Activated CD4-positive, alpha-beta T cell treated with anti-CD3 and anti-CD28 coated beads for 4 hours (primary cell): ENCODE measurements around the gene TSSC4.

ENCODE experiments used
- DNase-seq, 2 donors: peaks; one replicate each; pipeline ENCODE4 v3.0.0-alpha.2; 2020

TSSC4 gene

DNA sequence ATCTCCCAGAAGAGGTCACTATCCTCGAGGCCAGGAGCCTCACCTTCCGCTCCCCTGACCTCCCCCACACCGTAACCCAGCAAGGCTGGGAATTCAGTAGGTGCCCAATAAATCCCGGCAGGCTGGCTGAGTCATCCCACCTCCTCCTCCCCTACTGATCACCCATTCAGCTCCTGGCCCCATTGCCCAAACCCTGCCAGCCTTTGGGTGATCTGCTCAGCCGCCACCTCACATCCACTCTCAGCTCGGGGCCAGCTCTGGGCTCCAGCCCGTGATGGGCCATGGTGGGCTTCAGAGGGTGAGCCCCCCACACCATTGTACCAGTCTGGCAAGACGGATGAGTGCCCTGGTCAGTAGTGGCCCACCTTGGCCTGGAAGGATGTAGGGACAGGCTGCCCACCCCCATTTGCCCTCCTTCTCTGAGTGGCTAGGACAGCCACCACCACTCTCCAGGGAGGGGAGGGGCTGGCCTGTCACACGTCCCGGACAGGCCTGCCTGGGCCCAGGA lies 35.5 kb downstream of the TSSC4 start:
- DNase-seq, result no peak

DNA sequence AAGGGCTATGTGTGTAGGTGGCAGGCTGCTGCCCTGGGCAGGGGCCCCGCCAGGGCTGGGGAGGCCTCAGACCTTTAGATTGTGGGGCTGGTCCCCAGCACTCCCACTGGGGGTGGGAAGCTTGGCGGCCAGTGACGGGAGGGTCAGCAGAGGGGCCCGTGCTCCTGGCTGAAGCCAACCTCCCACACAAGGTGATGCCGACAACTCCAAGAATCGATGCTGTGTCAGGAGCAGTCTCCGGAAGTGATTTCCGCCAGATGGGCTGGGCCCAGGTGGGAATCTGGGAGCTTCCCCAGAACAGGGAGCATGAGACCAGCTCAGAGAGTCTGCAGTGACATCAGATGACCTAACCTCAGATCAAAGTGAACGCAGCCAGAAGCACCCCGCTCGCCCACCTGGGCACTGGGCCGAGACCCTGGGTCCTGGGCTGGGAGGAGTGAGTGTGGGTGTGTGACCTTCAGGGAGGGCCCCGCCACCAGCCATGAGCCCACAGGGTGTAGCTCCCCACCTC lies 36.0 kb downstream of the TSSC4 start:
- no peak for DNase-seq

DNA sequence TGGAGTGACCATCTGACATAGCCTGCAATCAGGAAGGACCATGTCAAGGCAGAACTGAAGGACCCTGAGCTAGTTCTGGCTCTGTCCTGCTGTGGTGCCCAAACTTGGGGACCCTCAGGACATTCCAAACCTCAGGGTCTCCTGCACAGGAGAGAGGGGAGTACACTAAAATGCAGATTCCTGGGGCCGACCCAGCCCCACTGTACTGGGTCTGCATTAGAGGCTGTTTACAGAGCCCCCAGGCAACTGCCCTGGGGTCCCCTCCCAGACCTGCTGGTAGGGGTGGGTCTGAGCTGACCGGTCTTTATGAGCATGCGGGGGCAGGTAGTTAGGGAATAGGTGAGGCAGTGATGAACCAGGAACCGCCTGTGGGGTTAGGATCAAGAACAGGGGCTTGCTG lies 37.0 kb downstream of the TSSC4 start:
- DNase-seq, result no peak

DNA sequence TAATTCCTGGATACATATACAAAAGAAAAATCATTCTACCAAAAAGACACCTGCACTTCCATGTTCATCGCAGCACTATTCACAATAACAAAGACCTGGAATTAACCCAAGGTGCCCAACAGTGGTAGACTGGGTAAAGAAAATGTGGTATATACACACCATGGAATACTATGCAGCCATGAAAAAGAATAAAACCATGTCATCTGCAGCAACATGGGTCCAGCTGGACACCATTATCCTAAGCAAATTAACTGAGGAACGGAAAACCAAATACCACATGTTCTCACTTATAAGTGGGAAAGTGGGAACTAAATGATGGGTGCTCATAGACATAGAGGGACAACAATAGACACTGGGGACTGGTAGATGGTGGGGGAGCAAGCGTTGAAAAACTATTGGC lies 39.3 kb downstream of the TSSC4 start:
- no peak for DNase-seq

DNA sequence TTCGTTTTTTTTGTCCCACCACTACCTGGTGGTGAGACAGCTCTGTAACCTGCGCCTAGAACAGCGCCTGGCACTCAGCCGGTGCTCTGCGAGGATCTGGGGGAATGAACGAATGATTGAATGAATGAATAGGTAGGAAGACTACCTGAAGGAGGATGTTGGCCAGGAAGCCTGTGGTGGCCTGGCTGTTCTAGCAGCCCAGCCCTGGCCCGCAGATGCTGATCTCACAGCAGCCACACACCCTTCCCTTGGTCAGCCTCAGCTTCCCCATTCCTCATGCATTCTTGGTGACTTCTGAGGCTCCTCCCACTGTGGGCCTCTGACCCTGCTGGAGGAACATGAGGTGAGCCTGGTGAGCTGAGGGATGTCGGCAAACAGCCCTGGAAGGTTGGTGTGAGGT lies 40.1 kb downstream of the TSSC4 start:
- no peak for DNase-seq

DNA sequence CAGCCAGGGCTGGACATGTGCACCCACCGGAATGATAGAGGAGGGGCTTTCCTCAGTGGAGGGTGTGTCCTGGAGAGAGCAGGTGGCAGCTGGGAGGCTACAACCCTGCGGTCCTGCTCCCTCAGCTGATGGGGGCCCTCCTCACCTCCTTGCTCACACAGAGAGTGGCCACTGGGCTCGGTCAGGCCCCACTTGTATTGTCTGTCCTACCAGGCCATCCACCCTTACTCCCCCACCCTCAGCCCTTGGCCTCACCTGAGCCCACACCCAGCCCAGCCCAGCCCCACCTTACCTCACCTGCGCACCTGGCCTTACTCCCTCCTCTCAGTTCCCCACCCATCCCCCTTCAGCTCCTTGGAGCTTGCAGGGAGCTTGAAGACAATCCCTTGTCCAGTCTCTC lies 40.6 kb downstream of the TSSC4 start:
- DNase-seq, result no peak

DNA sequence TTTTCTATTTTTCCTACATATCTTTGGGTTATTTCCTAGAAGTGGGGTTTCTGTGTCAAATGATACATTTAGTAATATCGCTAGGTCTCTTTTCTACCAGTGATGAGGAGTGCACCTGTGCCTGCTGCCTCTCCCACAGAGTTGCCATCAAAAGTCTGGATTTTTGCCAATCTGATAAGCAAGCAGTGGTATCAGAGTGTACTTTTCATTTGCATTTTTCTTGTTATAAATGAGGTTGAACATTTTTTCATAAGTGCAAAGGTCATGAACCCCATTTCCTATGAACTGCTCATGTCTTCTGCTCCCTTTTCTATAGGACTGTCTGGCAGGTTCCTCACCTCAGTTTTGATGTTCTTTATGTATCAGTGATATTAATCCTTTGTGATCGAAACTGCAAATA lies 42.0 kb downstream of the TSSC4 start:
- no peak for DNase-seq

DNA sequence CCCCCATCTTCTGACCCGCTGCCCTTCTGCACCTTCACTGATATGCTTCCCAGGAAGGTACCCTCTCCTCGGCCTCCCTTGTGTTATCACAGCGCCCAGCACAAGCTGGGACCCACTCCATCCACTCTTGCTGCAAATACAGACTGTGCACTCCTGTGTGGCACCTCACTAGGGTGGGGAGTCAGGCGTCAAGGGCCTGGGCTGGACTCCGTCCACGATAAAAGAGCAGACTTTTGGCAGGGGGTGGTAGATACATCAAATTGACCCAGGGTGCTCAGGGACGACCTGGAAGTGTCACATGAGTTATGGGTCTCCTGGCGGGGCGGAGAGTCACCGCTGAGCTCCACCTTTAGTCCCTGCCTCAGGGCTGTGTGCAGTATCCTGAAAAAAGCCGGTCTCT lies 42.9 kb downstream of the TSSC4 start:
- no peak for DNase-seq

DNA sequence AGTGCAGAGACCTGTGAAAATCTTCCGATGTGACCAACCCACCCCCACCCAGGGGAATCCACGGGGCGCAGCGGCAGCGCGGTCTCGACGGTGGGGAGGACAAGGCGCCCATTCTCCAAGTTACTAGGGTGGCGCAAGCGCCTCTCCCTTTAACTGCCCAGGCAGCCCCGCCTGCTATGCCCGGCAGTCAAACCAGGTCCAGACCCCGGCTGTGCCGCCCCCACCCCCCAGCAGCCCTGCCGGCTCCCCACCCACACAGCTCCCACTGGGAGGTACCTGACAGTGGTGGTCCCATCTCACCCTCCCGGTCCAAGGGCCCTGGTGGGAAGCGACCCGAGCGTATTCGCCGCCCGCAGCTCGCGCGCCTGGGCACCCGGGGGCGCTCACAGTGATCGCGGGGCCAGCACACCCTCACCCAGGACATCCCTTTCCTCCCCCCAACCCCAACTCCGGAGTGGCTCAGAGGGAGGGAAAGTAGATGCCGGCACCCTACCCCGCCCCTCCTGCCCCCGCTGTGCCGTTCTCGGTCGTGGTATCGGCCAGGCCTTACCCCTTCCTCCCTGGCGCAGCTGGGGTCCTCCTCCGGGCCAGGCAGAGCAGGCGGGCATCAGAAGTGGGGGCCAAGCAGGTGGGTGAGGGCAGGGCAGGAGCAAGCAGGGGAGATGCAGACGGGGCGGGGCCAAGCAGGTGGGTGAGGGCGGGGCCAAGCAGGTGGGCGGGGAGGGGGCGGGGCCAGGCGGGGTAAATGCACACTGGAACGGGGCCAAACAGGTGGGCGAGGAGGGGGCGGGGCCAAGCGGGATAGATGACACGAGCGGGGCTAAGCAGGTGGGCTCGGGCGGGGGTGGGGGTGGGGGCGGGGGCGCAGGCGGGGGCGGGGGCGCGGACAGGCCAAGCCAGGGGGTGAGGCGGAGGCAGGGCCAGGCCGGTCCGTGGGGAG lies 43.6 kb downstream of the TSSC4 start, which contains the start of gene TRPM5:
Gene TRPM5, minus strand, starts transcription at position 634 of the 940 bp plus-strand sequence. CDS start 21,478 bp downstream, outside the sequence.
- DNase-seq, result peak; percentile 82 to 83

DNA sequence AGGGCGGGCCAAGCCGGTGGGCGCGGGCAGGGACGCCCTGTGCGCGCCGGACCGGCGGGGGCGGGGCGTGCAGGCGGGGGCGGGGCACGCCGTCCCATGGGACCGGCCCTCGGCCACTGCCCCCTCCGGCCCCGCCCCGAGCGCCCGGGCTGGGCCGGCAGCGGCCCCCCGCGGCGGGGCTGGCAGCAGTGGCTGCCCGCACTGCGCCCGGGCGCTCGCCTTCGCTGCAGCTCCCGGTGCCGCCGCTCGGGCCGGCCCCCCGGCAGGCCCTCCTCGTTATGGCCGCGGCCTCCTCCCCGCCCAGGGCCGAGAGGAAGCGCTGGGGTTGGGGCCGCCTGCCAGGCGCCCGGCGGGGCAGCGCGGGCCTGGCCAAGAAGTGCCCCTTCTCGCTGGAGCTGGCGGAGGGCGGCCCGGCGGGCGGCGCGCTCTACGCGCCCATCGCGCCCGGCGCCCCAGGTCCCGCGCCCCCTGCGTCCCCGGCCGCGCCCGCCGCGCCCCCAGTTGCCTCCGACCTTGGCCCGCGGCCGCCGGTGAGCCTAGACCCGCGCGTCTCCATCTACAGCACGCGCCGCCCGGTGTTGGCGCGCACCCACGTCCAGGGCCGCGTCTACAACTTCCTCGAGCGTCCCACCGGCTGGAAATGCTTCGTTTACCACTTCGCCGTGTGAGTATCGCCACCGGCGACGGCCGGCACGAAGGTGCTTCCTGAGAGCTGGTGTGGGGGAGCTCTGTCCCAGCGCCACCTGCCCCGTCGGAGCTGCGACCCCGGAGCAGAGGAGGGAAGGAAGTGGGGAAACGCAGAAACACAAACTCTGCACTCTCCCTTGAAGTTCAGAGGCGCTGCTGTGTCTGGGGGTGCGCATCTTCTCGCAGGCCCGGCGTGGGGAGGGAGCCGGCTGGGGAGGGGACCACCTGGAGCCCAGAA lies 44.5 kb downstream of the TSSC4 start, which contains the start of gene KCNQ1:
Gene KCNQ1, plus strand, starts transcription at position 188 of the 925 bp plus-strand sequence. Its CDS starts 91 bp downstream, at position 279.
- peak; percentile 31 to 33 for DNase-seq

DNA sequence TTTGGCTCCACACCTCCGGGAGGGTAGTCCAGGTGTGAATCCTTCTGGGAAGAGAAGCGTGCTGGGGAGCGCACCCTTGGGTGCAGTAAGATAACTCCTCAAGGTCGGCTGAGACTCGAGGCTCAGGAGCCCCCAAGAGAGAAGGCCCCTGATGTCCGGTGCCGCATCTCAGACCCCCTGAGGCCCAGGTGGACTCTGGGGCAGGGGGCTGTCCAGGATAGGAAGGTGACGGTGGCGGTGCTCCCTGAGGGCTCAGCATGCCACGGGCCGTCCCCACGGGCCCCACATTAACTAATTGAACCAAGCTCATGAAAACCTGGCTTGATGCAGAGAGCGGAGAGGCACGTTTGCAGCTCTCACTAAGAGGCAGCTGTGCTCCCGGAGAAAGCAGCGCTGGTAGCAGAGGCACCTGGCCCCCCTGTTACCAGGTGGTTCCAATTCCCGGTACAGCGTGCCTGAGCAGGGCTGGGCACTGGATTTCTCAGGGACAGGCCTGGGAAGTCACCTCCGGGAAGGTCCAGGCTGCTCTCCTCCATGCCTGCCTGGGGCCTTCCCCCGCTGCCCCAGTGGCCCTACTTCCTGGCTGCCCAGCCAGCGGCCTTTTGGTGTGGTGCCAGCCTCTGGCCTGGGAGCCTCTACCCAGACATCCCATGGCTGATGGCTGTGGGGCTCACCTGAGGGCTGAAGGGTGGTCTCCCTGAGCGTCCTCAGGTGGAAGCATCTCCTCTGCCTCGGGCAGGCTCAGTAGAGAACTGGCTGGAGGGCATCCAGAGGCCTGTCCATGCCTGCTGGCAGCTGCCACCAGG lies 45.4 kb downstream of the TSSC4 start:
- no peak for DNase-seq

DNA sequence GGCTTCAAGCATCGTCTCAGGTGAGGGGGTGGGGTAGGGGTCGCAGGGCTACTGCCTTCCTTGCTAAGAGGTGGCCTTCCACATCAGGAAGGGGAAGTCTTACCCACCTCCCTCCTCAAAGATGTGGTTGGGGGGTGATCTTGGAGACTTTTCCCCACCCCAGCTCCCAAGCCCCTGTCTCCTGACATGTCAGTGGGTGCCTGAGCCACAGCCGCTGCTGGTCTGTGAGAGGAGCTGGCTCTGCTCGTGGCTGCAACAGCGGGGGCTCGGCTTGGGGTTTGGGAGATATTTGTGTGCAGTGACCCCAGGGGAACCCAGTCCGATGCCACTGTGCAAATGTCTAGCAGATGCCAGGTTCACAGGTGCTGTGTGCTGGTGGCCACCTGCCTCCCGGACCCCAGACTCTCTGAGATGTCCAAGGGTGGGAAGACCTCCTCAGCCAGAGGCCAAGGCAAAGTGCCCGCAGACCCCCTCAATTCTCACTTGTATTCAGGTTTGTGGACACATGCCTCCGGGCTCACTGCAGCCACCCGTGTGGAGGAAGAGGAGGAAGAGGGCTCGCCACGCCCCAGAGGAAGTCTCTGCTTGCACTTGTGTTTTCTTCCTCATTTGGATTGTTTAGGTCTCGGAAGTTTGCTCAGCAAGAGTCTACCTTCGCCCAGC lies 46.2 kb downstream of the TSSC4 start:
- DNase-seq, result no peak

DNA sequence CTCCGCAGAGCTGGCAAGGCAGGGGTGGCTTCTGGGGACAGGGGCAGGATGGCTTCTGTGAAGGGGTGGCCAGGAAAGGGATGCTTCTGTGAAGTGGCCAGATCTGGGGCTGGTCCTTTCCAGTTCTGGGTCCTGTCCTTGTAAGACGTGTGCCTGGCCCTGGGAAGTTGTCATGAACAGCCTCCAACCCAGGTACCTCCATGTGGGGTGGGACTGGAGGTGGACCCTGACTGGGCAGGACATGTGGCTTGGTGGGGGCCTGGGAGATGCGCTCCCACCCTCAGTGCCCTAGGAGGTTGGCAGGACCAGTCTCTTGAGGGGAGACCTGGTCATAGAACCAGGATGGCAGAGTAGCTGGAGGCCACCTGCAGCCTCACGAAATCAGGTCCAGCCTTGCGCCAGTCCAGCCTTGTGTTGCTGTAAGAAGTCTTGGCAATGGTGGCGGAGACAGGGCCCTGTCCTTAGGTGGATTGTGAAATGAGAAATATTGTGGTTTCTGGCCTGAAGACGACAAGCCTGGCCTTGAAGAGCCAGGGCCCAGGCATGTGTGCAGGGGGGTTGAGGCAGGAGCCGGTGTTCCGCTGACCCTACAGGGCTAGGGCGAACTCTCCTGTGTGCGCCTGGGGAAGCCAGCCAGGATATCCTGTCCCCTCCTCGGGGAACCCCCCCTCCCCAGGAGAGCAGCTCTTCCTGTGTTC lies 46.9 kb downstream of the TSSC4 start:
- no peak for DNase-seq

DNA sequence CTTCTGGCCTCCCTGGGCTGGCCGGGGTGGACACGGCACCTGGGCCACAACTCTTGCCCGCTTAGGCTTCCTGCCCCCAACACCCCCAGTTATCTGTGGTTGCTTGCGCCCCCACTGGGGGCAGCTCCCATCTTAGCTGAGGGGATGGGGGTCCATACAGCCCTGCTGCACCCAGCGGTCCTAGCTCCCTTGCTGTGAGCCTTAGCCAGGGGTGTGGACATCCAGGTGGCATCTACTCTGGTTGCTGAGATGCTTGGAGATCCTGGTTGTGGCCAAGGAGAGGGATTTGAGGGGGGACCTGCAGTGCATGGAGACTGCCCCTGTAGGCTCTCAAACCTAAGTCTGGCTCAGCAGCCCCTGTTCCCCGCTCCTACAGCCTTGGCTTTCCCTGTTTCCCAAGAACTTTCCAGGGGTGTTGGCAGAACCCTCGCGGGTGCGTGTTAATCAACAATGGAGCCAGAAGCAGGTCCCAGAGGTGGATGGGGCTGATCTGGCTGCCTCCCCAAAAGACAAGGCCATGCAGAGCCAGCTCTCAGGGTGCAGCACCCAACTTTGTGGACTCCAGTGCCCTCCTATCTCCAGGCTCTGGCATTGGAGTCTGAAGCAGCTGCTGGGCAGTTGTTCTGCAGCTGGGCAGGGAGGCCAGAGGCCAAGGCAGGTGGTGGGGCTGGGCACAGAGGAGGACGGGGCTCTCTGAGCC lies 47.6 kb downstream of the TSSC4 start:
- DNase-seq, result no peak

DNA sequence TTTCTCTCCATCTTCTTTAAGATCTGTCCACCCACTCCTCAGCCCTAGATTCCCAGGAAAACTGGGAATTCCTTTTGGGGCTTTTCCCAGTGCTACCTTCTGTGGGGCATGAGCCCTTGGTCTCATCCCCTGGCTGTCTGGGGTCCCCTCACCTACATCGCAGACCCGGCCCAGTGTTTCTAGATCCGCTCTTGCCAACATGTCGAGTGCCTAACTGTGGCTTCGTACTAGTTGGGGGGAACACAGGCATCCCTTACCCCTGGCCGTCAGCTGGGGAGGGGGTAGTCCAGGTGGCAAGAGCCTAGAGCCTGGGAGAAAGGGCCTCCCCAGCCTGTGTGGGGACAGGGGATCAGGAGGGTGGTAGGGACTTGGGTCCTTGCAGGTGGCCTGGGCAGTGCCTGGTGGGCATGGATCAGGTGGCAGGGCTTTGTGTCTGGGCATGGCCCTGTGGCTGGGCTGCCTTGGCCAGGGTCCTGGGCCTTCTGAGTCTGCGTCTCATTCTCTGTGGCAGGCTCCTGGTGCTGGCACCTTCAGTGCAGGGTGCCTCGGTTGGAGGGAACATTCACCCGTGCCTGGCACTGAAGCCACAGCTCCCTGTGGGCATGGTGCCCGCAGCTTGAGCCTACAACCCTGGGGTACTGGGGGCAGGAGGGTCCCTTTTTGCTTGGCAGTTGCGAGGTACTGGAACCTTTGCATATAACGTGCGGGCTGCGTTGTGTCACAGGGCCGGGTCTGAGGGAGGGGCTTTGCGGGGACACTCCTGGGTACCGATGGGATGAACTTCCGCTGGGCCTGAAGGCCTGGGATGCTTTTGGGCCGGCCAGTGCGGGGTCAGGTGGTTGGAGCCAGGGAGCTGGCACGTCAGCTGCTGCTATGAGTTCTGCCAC lies 48.4 kb downstream of the TSSC4 start:
- DNase-seq, result no peak

DNA sequence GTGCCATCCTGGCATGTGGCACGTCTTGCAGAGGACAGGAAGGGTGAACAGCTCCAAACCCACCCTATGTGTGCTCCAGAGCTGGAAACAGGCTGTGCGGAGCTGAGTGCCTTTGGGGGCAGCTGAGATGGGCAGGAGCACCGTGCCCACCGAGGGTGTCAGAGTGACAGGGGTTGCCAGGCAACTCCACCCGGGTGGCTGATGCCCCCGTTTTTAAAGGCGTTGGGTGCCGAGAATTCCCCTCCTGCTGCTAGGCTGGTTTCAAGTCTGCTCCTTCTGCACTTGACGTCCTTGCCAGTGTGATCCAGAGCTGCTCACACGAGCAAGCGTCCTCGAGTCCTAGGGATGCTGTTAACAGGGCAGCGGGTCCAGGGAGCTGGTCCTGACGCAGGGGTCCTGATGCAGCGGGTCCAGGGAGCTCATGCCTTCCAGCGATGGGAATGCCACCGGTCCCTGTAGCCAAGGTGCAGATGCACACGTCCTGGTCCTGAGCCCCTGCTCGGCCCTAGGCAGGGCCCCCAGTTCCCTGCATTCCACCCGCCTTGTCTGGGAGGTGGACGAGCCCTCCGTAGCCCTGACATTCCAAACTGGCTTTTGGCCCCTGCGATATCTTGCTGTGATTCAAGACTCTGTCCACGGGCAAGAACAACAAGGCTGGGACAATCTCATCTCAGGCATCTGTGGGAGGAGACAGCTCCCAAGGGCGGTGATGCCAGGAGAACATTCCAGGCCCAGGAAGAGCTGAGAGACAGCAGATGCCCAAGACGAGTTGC lies 49.2 kb downstream of the TSSC4 start:
- no peak for DNase-seq

DNA sequence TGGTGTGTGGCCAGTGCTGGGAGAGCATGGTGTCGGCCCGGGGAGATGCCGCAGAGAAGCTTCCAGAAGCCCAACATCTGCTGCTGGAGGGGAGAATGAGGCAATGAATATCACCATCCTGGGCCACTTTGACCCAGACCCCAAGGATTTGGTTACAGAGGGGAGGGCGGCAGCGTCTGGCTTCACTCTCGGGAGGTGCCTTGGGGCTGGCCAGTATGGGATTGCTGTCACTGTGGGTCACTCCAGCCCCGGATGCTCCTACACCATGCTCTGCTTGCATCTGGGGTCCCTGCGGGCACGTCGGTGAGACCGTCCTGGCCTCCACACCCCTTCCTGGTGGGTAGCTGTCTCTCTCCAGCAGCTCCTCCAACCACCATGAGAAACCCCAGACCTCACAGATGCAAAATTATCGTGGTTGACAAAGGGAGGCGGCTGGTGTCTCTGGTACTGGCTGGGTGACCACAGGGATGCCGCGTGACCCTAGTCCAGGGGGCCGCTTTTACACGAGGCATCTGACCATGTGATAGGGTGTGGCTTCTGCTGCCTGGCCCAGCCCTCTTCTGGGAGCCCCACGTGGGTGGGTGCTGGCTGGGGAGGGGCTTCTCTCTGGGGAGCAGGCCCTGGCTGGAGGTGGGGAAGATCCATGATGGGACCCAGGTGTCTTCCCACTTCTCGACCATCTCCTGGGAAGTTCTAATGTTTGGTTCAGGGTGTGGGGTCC lies 49.9 kb downstream of the TSSC4 start:
- DNase-seq, result no peak

DNA sequence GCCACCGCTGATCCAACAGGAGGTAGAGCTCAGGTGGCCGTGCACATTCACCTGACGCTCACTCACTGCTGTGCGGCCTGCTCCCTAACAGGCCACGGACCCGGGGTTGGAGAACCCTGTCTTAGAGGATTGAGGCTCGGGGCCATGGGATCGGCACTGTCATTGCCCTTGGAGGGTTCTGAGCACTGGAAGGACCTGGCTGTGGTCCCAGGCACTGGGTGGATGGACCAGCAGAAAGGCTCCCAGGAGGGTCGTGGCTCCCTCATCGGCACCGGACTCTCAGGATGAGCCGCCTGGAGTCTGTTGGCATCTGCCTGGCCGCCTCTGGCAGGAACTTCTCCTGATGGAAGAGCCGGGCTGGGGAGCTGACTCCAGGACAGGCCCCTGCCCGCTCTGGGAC lies 50.8 kb downstream of the TSSC4 start:
- no peak for DNase-seq
